ENCODE results near the gene CYGB.
A peak's percentile ranks its signal among the peaks of the same experiment; 100 is the strongest.
"Not testable (repeated sequence)": the region's sequence is repeated elsewhere in the genome, so short reads cannot be mapped to it uniquely, and the experiment has no call there.

The CYGB gene

DNA sequence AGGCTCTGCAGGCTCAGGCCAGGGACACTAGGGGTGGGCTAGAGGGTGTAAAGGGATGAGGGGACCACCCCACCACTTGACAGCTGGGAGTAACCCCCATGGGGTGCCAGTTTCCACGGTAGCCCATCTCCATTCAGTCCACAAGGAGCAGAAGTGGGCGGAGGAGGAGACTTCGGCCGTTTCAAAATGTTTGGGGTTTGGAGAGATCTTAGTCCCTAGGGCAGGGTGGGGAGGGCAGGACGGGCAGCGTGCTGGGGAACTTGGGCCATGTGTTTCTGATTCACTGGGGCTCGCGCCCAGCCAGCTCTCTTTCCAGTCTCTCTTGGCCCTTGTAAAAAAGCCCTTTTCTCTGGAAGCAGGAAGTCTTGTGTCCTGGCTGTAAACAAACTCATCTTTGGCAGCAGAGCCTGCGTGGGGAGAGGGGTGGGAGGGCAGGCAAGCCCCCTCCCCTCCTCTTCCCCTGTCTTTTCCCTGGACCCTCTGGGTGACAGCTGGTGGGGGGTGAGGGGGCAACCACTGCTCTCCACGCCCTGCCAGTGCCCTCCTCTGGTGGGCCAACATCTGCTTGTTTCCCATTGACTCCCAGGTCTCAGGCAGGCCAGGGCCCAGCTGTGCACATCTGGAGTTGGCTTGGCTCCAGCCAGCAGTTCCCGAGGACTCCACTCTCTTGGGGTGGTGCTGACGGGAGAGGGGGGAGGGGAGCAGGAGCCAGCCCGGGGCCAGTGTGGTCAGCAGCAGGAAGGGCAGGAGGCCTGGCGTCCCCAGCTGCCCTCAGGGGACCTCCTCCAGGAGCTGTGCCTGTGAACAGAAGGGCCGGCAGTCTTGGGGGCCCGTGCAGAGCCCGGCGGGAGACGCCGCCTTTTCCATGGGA, 8.1 kb downstream of the CYGB start:
- H3K4me3 Mint-ChIP-seq, result no peak overlapping the region
- H3K27ac Mint-ChIP-seq, result no peak overlapping the region
- H3K36me3 Mint-ChIP-seq (ENCODE audit: low read depth), result no peaks in the 10 kb centered on the region
- peaks cover 25% of the 10 kb centered on the region for H3K27me3 Mint-ChIP-seq (ENCODE audit: low read depth)
- H3K9me3 Mint-ChIP-seq, result no peaks in the 10 kb centered on the region
- H3K4me1 Mint-ChIP-seq (ENCODE audit: low read depth), result peaks cover 7% of the 10 kb centered on the region

DNA sequence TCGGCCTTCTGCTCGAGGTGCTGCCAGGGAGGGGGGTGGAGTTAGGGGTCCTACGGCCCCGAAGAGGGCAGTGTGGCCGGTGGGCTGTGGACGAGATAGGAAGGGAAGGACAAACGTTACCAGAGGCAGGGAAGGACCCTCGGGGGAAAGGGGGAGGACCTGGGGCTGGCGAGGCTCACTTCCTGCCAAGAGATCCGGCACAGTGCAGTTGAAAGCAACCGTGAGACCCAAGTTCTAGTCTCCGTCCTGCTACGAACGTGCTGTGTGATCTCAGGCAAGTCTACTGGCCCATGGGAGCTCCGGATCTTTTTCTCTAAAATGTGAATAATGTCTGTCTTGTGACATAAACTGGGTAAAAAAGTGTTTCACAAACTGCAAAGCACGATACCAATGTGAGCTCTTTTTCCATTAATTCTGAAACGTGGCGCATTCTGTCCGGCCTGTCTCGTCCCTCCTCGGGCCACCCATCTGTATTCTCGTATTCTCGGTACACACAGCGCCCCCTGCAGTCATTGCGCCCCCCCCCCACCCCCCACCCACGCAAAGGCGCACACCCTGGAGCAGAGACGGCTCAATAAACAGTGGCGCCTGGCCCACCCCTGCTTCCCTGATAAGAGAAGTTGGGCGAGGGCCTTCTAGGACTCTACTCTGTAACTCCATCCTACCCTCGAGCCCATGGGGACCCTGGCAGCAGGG, 8.8 kb downstream of the CYGB start:
- H3K9me3 Mint-ChIP-seq, result no peaks in the 10 kb centered on the region
- peaks cover 26% of the 10 kb centered on the region for H3K27me3 Mint-ChIP-seq (ENCODE audit: low read depth)
- H3K36me3 Mint-ChIP-seq (ENCODE audit: low read depth), result no peaks in the 10 kb centered on the region
- H3K27ac Mint-ChIP-seq, result no peak overlapping the region
- H3K4me1 Mint-ChIP-seq (ENCODE audit: low read depth), result peaks cover 7% of the 10 kb centered on the region
- no peak overlapping the region for H3K4me3 Mint-ChIP-seq

DNA sequence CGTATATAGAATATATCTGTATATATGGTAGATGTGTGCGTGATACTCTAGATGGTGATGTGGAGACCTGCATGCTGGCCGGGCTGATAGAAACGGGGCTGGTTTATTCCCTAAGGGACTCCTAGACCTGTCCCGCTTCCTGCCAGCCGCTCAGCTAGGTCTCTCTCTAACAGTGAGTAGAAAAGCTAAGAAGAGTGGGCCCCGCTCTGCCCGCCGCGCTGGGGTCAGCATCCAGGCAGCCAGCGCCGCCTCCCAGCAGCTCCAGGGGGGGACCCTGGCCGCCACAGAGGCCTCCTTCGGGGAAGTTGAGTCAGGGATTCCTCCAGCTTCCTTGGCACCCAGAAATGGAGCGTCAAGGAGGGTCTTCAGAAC, 9.4 kb downstream of the CYGB start:
- Mint-ChIP-seq H3K4me1 (ENCODE audit: low read depth) (peaks cover 11% of the 10 kb centered on the region), H3K9me3 (no peaks in the 10 kb centered on the region), H3K27me3 (ENCODE audit: low read depth) (peaks cover 29% of the 10 kb centered on the region), H3K27ac (no peak overlapping the region), H3K4me3 (no peak overlapping the region), H3K36me3 (ENCODE audit: low read depth) (peaks cover 1% of the 10 kb centered on the region)

DNA sequence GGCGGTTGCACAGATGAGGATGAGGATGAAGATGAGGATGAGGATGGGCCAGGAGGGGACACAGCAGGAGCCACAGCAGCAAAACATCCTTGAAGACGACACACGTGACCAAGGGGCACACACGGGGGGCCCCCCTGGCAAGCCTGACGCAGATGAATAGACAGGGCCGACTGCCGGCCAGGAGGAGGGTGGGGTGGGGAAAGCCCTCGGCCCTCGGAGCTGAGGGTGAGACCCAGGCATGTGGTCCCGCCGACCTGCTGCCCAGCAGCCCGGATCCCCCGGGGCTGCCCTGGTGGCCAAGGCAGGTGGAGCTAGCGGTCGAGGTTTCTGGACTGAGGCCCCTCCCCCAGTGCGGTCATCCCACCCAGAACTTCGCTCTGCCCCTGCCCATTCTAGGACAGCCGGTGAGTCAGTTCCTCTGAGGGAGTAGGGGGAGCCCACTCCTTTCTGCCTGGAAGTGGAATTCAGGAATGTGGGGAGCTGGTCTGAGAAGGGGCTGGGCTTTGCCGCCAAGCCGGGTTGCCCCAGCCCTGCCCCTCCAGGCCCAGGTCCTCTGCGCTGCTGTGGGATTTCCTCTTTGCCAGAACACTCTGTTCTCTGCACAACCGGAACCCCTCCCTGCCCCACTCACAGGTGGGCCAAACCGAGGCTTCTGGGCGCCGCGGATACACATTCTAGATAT, 9.9 kb downstream of the CYGB start:
- Mint-ChIP-seq H3K27me3 (ENCODE audit: low read depth) (peaks cover 25% of the 10 kb centered on the region), H3K9me3 (no peaks in the 10 kb centered on the region), H3K27ac (no peak overlapping the region), H3K4me3 (no peak overlapping the region), H3K36me3 (ENCODE audit: low read depth) (peaks cover 1% of the 10 kb centered on the region), H3K4me1 (ENCODE audit: low read depth) (peaks cover 13% of the 10 kb centered on the region)

DNA sequence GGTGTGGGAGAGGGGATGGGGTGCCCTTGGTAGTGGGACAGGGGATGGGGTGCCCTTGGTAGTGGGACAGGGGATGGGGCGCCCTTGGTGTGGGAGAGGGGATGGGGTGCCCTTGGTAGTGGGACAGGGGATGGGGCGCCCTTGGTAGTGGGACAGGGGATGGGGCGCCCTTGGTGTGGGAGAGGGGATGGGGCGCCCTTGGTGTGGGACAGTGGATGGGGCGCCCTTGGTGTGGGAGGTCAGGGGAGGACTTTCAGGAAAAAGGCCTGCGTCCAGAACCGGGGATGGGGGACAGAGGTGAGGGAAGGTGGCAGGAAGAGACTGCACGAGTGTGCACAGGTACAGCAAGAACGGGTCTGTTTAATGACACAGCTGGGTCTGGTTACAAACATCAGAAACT, 10.5 kb downstream of the CYGB start:
- not testable (repeated sequence) for H3K9me3 Mint-ChIP-seq; H3K36me3 Mint-ChIP-seq (ENCODE audit: low read depth); H3K4me3 Mint-ChIP-seq
- H3K27me3 Mint-ChIP-seq (ENCODE audit: low read depth), result peaks cover 22% of the 10 kb centered on the region
- peak overlapping the region; percentile 3 for H3K27ac Mint-ChIP-seq
- peaks cover 13% of the 10 kb centered on the region for H3K4me1 Mint-ChIP-seq (ENCODE audit: low read depth)

DNA sequence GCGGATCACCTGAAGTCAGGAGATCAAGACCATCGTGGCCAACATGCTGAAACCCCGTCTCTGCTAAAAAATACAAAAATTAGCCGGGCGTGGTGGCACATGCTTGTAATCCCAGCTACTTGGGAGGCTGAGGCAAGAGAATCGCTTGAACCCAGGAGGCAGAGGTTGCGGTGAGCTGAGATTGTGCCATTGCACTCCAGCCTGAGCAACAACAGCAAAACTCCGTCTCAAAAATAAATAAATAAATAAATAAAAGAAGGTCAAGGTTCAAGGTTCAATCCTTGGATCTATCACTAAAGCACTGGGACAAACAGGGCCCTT, 12.0 kb downstream of the CYGB start:
- Mint-ChIP-seq H3K4me1 (ENCODE audit: low read depth) (peaks cover 14% of the 10 kb centered on the region), H3K27me3 (ENCODE audit: low read depth) (peaks cover 18% of the 10 kb centered on the region)
- not testable (repeated sequence) for H3K4me3 Mint-ChIP-seq; H3K27ac Mint-ChIP-seq; H3K36me3 Mint-ChIP-seq (ENCODE audit: low read depth); H3K9me3 Mint-ChIP-seq

DNA sequence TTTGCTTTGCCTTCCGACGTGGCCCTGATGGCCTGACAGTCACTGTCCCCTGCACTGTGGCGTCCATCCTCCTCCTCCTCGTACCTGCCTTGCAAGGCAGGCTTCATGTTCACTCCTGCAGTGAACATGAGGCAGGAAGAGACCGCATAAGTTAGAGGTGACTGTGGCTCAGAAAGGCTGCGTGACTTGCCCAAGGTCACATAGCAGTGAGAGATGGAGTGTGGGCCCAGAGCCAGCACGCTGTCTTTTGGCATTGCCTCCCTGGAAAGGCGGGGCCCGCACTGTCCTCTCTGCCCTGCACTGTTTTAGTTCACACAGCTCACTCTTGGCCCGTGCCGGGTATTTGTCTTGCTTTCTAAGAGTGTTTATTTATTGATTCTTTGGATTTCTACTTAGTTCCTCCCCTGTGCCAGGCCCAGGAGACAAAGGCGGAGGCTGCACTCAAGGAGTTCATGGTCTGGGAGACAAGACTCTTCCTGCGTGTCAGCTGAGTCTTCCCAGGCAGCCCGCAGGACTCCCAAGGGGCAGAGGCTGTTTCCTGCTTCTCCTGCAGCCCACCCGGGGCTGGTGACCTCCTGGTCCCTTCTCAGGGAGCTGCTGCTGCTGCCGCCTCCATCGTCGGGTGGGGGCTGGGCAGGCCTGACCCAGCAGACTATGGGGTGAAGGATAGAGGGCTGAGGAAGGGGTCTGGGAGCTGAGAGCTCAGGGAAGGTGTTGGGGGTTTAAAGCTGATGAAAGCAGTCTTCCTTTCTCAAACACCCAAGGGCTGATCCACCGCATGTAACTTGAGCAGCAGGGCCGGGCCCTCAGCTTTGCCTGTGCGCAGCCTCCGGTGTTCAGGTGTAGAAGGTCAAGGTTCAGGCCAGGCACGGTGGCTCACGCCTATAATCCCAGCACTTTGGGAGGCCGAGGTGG, 12.7 kb downstream of the CYGB start:
- H3K27me3 Mint-ChIP-seq (ENCODE audit: low read depth), result peaks cover 18% of the 10 kb centered on the region
- no peaks in the 10 kb centered on the region for H3K9me3 Mint-ChIP-seq
- peaks cover 1% of the 10 kb centered on the region for H3K36me3 Mint-ChIP-seq (ENCODE audit: low read depth)
- H3K27ac Mint-ChIP-seq, result no peak overlapping the region
- no peak overlapping the region for H3K4me3 Mint-ChIP-seq
- peaks cover 15% of the 10 kb centered on the region for H3K4me1 Mint-ChIP-seq (ENCODE audit: low read depth)

DNA sequence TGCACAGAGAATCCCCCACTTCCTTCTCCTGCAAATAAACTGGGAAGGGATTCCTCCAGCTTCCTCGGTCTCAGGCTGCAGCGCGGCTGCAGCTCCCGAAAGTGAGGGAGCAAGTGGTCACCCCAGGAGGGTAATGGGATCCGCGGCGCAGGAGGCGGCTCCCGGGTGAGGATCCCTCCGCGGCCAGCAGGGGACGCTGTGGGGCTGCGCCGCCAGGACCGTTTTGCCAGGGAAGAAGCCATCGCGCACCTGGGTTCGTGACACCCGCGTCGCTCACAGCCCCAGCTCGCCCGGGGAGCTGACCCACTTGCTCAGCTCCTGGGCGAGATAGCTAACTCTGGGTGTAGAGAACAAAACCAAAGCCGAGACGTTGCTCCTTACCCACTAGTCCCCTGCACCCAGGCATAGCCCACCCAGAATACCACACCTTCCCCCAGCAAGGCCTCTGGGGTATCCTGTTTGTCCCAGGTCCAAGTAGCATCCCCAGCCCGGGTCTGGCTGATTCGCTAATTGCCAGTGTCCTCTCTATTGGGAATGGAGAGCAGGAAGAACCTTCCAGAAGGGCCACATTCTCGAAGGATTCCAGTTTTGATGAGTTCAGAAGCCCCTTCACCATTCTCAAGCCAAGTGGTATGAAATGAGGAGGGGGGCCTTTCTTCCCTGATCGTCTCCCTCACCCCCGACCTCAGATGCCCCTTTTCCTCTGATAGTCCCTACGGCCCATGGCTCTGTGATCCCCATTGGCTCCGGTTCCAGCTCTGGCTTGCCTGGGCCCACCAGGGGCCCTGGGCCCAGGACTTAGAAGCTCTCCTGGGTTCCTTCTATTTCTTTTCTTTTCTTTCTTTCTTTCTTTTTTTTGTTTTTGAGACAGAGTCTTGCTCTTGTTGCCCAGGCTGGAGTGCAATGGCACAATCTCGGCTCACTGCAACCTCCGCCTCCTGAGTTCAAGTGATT, 14.1 kb downstream of the CYGB start:
- Mint-ChIP-seq H3K27ac (peak overlapping the region; percentile 68), H3K4me1 (ENCODE audit: low read depth) (peaks cover 21% of the 10 kb centered on the region), H3K27me3 (ENCODE audit: low read depth) (peaks cover 18% of the 10 kb centered on the region), H3K4me3 (no peak overlapping the region), H3K9me3 (no peaks in the 10 kb centered on the region), H3K36me3 (ENCODE audit: low read depth) (peaks cover 1% of the 10 kb centered on the region)

DNA sequence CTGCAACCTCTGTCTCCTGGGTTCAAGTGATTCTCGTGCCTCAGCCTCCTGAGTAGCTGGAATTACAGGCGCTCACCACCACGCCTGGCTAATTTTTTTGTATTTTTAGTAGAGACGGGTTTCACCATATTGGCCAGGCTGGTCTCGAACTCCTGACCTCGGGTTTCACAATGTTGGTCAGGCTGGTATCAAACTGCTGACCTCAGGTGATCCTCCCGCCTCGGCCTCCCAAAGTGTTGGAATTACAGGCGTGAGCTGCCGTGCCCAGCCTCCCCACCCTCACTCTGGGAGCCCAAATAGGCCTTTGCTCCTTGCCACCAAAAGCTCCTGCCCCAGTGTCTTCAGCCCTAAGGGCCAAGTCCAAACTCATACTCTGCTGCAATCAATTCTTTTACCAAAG, 15.8 kb downstream of the CYGB start:
- not testable (repeated sequence) for H3K36me3 Mint-ChIP-seq (ENCODE audit: low read depth); H3K9me3 Mint-ChIP-seq; H3K4me3 Mint-ChIP-seq
- H3K27ac Mint-ChIP-seq, result peak overlapping the region; percentile 36
- H3K4me1 Mint-ChIP-seq (ENCODE audit: low read depth), result peaks cover 23% of the 10 kb centered on the region
- peaks cover 11% of the 10 kb centered on the region for H3K27me3 Mint-ChIP-seq (ENCODE audit: low read depth)

DNA sequence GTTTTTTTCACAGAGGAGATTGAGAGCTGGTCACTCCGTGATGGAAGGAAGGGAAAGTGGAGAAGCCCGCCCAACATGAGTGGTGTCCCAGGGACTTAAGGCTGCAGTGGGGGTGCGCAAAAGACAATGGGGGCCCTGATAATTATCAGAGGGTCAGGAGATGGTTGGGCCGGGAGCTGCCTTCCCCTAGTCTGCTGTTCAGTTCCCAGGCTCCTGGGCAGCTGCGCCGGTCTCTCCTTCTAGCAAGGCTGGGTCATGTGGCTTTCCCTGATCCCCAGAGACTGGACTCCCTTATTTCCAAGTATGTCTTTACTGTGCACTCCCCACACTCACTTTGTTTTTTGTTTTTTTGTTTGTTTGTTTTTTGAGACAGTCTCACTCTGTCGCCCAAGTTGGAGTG, 16.2 kb downstream of the CYGB start:
- Mint-ChIP-seq H3K4me1 (ENCODE audit: low read depth) (peaks cover 26% of the 10 kb centered on the region), H3K27me3 (ENCODE audit: low read depth) (peaks cover 11% of the 10 kb centered on the region), H3K4me3 (no peak overlapping the region), H3K27ac (peak overlapping the region; percentile 36), H3K36me3 (ENCODE audit: low read depth) (peaks cover 1% of the 10 kb centered on the region), H3K9me3 (no peaks in the 10 kb centered on the region)

DNA sequence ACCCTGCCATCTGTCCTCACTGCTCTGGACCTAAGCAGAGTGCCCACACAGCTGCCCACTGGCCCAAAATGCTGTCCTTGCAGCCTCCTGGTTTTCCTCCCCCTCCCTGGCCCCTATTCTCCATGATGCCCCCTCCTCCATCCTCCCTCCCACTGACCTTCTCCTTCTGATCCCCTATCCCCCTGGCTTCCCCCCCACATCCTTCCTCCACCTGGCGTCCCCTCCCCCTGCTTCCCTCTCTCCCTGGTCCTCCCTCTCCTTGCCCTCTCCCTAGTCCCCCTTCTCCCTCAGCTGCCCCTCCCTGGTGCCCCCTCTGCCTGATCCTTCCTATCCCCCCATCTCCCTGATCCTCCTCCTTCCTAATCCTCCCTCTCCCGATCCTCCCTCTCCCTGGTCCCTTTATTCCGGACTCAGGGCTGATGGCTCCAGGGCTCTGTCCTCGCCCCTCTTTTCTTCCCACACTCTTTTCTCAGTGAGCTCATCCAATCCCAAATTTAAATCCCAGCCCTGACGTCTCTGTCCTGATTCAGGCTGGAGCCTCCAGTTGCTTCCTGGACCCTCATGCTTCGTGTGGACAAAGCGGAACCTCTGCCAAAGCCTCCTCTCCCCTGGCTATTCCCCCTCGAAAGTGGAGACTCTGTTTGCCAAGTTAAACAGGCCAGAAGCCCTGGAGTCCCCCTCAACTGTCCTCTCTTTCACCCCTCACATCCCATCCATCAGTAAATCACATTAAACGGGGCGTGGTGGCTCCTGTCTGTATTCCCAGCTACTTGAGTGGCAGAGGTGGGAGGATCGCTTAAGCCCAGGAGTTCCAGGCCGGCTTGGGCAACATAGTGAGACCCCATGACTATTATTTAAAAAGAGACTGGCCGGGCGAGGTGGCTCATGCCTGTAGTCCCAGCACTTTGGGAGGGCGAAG, 18.2 kb downstream of the CYGB start:
- no peak overlapping the region for H3K4me3 Mint-ChIP-seq
- peak overlapping the region; percentile 55 for H3K27ac Mint-ChIP-seq
- peaks cover 39% of the 10 kb centered on the region for H3K4me1 Mint-ChIP-seq (ENCODE audit: low read depth)
- no peaks in the 10 kb centered on the region for H3K9me3 Mint-ChIP-seq
- H3K36me3 Mint-ChIP-seq (ENCODE audit: low read depth), result peaks cover 1% of the 10 kb centered on the region
- peaks cover 4% of the 10 kb centered on the region for H3K27me3 Mint-ChIP-seq (ENCODE audit: low read depth)

DNA sequence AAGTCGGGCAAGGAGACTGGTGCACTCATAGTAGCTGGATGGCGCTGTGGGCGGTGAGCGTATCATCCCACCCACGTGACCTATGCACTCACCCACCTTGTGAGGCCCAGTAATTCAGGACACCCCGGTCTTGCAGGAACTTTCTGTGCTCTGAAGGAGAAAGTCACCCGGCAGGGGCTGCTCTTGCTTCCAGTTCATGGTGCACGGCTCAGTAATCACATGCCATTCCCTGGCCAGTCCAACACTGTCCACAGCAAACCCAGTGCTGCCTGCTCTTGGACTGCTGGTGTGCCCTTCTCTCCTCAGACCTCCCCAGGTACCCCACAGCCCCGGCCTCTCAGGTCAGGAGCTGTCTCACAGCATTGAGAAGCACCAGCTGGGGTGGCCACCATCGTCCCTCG, 19.9 kb downstream of the CYGB start:
- peak overlapping the region; percentile 7 for H3K4me3 Mint-ChIP-seq
- no peaks in the 10 kb centered on the region for H3K27me3 Mint-ChIP-seq (ENCODE audit: low read depth)
- H3K36me3 Mint-ChIP-seq (ENCODE audit: low read depth), result no peaks in the 10 kb centered on the region
- H3K9me3 Mint-ChIP-seq, result no peaks in the 10 kb centered on the region
- peaks cover 47% of the 10 kb centered on the region for H3K4me1 Mint-ChIP-seq (ENCODE audit: low read depth)
- H3K27ac Mint-ChIP-seq, result peak overlapping the region; percentile 72
